ENCODE measurements around the gene OR10G3.
"Not testable (repeated sequence)": the region's sequence is repeated elsewhere in the genome, so short reads cannot be mapped to it uniquely, and the experiment has no call there.

Gene OR10G3, protein sequence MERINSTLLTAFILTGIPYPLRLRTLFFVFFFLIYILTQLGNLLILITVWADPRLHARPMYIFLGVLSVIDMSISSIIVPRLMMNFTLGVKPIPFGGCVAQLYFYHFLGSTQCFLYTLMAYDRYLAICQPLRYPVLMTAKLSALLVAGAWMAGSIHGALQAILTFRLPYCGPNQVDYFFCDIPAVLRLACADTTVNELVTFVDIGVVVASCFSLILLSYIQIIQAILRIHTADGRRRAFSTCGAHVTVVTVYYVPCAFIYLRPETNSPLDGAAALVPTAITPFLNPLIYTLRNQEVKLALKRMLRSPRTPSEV

DNA sequence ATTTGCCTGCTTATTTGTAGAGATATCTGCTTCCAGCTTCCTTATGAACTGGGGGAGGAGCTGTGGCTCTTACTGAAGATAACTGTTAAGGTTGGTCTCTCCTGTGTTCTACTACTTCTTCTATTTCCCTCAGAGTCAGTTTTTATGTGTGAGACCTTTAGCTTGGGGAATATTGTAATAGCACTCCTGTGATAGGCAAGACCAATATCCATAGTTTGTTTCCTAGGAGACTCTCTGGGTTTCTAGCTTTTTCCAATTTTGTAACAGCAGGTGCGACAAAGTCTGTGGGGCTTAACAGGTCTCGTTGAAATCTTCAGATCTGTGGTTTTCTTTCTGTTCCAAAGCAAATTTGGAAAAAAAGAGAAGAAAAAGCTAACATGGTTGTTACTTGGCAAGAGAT is at the start of gene OR10G3:
Gene OR10G3 (minus strand): TSS at position 101 of the 400 bp plus-strand sequence. CDS start 9,332 bp downstream, outside the sequence.
- DNase-seq (ENCODE audit: low read depth, low spot score) = no peak

DNA sequence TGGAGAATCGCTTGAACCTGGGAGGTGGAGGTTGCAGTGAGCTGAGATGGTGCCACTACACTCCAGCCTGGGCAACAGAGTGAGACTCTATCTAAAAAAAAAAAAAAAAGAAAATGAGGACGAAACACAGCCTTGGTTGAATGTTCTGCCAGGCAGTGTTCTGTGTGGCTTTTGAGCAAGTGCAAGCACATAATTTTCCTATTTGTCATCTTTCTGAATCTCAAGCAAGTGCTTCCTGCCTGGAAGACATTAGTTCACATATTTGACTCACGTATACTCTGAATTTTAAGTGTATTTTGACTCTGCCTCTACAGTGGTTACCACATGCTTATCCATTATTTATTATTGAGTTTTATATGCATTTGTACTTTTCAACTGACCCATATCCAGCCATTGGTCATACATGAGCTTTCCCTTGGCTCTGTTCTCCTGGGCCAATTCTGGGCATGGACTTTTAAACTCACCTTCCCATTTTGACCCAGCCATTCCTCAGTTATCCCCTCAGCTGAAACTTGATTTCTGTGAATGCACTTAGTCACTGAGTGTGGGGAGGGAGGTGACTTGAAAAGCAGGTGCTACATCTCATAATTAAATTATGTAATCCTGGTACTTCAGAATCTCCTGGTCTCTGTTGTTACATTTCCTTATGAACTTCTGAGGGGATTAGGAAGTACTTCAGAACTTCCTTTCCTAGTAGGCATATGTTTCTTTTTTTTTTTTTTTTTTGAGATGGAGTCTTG is 46.8 kb upstream of the OR10G3 start:
- DNase-seq (ENCODE audit: low read depth, low spot score) = no peak

DNA sequence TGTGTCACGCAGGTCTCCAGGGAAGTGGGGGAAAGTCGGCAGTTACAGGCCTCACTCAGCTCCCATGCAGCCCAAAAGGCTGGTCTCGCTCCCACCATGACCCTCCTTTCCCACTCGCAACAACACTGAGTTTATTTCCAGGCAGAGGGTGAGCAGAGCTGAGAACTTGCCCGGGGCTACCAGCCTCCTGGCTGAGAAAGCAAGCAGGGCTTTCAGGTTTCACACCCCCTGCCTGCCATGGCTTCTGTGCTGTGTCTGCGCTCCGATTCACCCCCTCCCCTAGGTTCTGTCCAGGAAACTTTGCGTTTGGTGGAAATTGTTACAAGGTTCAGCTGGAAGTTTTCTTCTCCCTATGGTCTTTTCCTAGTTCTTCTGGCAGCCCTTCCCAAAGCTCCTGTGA is 37.7 kb upstream of the OR10G3 start:
- DNase-seq (ENCODE audit: low read depth, low spot score) = no peak

DNA sequence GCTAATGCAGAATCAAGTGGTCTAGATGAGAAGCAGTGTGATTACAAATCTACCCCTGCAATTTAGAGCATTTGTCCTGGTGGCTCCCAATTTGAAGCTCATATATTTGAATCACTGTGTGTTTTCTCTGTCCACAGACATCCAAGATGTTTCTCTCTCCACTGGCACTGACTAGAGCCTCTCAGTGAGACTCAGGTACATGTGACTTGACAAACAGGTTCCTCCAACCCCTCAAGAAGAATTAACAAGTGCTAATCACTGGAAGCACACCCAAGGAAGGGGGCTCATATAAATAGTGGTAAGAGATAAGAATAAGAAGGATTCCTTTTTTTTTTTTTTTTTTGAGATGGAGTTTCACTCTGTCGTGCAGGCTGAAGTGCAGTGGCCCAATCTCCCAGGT is 34.4 kb upstream of the OR10G3 start:
- no peak for DNase-seq (ENCODE audit: low read depth, low spot score)

DNA sequence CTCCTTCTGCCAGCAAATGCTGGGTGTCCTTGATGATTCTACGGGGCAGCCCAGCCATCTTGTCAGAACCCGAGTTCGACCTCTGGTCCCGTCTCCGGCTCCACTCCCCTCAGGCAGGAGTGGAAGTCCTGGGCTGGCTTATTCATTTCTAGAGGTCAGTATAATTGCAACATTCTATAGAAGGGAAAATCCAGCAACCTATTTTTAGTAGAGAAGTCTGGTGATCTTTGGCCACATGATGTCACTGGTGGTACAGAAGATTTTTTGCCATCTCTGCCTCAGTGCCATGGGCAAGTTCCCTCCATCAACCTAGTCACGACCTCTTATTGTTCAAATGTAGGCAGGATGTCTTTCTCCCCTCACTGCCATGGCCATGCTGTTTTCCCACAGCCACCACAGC is 32.4 kb upstream of the OR10G3 start:
- no peak for DNase-seq (ENCODE audit: low read depth, low spot score)

DNA sequence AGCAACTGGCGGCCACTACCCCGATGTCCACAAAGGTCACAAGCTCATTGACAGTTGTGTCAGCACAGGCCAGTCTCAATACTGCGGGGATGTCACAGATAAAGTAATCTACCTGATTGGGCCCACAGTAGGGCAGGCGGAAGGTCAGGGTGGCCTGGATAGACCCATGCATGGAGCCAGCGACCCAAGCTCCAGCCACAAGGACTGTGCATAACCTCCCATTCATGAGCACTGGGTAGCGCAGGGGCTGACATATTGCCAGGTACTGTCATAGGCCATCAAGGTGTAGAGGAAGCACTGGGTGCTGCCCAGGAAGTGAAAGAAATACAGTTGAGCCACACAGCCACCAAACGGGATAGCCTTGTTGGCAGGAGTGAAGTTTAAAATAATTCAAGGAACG is 22.3 kb upstream of the OR10G3 start:
- not testable (repeated sequence) for DNase-seq (ENCODE audit: low read depth, low spot score)

DNA sequence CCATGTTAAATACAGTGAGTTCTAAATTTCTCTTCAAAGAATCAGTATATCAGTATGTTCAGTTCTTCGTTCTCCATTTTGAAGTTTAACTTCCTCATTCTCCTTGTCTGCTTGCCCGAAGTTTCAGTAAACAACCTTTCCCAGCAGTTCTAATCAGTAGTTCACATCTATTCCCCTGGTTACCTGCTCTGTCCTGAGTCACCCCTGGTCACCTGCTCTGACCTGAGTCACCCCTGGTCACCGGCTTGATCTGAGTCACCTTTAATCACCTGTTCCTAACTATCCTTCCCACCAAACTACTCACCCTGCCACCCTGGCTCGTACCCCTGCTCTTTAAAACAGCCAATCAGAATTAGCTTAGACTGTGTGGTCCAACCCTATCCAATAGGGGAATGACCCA is 9.4 kb upstream of the OR10G3 start:
- no peak for DNase-seq (ENCODE audit: low read depth, low spot score)

DNA sequence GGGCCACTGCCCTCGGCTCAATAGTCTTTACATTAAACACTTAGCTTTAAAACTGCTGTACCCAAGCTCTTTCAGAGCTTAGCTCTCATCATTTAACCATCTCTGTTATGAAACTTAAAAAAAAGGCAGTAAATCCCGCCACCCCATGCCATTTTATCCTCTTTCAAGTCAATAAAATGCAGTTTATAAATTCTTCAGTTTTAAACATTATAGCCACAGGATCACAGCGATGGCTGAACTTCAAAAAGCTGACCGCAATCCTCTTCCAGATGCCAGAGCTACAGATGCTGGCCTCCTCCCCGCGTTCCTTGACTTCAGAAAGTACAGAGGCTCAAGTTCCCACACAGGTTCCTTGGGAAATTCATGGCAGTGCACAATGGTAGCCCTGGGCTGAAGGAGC is 4.2 kb downstream of the OR10G3 start:
- no peak for DNase-seq (ENCODE audit: low read depth, low spot score)

DNA sequence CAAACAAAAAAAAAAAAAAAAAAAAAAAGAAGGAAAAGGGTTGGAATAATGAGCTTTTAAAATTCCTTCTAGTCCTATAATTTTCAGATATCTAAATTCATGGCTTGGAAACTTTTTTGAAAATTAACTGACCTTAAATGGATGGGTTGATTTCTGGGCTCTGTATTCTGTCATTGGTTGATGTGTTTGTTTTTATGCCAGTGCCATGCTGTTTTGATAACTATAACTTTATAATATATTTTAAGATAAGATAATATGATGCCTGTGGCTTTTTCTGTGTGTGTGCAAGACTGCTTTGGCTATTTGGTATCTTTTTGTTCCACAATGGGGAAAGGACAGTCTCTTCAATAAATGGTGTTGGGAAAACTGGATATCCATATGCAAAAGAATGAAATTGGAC is 7.3 kb downstream of the OR10G3 start:
- no peak for DNase-seq (ENCODE audit: low read depth, low spot score)

DNA sequence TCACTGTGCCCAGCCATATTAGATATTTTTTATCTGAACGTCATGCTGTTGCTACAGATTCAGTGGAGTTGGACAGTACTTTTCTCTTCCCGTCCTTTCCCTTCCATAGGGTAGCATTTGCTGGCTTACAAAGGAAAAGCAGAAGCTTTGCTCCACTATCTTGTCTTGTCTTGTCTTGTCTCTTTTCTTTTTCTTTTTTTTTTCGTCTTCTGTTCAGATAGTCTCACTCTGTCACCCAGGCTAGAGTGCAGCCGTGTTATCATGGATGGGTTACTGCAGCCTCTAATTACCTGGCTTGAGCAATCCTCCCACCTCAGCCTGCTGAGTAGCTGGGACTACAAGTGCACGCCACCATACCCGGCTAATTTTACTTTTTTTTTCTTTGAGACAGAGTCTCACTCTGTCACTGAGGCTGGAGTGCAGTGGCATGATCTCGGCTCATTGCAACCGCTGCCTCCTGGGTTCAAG is 21.1 kb downstream of the OR10G3 start:
- no peak for DNase-seq (ENCODE audit: low read depth, low spot score)

DNA sequence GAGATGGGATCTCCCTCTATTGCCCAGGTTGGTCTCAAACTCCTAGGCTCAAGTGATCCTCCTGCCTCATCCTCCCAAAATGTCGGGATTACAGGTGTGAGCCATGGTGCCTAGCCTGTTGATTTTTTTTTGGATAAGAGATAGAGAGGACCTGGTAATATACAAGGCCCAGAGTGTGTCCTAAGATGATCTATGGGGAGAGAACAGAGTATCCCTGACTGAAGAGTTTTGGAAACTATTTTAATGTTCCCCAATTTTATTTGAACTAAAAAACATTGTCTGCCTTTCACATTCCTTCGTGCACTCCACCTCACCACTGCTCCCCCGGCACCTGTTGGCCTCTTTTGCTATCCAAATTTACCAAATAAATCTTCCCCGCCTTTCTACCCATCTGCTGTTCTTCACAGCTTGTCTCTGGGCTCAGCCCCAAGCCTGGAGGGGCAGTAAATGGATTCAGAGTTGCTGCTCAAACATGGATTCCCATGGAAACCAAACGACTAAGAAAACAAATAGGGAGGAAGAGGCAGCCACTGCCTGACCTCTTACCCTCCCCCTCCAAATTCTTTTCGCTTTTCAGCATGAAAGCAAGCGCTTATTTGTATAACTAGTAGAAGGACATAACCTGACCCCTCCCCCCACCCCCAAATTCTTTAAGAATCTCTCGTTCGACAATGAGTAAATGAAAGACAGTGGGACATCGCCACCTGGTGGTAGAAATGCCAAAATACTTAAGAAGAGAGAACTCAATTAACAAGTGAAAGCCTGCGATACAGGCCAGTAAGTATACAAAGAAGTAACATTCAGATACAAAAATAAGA is 22.6 kb downstream of the OR10G3 start:
- DNase-seq (ENCODE audit: low read depth, low spot score) = peak; percentile 72

DNA sequence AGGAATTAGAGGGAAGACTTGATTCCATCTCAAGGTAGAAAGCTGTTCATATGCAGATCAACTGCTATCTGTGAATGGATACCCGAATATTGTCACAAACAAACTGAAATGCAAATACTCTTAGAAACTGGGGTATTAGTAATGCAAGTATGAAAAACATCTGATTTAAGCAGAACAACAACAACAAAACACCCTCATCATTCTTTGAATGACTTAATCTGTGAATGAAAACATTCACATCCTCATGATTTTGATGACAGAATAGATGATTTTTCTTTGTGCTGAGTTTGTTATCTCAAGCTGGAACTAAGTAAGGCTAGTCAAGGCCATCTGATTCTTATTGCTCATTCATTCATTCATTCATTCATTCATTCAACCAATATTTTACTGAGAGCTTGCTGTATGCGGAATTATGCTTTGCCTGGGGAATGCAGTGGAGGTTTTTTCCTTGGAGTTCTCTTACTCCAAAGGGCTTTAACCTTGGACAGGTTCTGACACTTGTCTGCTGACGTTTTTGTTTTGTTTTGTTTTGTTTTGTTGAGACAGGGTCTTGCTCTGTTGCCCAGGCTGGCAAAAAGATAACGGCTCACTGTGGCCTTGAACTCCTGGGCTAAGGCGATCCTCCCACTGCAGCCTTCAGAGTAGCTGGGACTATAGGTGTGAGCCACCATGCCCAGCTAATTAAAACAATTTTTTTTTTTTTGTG is 23.3 kb downstream of the OR10G3 start:
- no peak for DNase-seq (ENCODE audit: low read depth, low spot score)

DNA sequence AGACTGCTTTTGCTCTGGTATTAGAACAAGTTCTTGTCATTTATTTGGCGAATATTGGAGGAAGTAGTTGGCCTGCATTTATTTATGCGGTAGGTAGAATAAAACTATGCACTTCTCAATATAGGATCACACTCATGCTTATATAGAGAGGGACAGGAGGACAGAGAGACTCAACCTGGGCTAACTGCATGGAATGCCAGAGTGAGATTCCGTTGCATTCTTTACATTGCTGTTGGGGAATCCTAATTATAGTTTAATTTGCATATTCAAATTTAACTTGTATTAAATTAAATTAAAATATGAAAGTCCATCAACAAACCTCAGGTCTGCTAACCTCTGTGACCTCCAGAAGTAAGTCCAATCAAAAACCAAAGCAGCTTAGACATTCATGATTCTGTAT is 26.6 kb downstream of the OR10G3 start:
- no peak for DNase-seq (ENCODE audit: low read depth, low spot score)

DNA sequence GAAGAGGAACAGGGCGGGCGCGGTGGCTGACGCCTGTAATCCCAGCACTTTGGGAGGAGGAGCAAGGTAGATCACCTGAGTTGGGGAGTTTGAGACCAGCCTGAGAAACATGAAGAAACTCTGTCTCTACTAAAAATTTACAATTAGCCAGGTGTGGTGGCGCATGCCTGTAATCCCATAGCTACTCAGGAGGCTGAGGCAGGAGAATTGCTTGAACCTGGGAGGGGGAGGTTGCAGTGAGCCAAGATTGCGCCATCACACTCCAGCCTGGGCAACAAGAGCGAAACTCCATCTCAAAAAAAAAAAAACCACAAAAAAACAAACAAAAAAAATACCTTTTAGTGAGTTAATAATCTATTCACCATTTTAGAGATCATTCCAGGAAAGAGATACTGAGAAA is 35.3 kb downstream of the OR10G3 start:
- DNase-seq (ENCODE audit: low read depth, low spot score) = not testable (repeated sequence)

DNA sequence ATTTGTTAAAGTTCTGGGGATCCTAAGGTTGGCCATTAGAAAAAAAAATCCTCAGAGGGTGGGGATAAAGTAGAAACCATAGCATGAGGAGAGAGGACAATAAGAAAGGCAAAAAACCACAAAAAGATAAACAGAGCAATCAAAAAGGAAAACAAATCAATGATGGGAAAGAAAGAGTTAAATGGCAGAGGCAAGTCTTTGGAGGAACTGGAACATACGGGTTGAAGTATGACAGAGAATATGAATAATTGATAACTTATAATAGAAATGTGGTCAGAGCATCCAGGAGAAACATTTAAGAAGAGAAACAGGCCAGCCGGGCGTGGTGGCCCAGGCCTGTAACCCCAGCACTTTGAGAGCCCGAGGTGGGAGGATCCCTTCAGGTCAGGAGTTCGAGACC is 35.9 kb downstream of the OR10G3 start:
- DNase-seq (ENCODE audit: low read depth, low spot score) = no peak

DNA sequence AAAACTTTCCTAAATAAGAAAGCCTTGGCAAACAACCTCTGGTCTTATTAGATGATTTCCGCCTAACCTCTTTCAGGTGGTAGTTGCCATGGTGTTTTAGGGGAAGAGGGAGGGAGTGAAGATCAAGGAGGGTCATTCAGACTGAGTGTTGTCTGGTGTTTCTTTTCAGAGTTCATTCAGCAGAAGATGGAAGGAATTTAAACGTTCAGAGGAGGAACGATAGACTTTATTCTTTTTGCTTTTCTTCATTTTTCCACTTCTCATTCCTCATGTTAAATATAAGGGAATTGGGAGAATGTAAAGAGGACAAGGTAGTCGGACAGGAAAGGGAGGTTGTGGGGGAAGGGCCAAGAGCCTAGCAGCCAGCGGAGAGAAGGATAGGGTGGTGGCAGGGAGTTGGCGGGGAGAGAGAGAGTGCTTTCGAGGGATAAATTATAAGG is 36.3 kb downstream of the OR10G3 start:
- no peak for DNase-seq (ENCODE audit: low read depth, low spot score)

DNA sequence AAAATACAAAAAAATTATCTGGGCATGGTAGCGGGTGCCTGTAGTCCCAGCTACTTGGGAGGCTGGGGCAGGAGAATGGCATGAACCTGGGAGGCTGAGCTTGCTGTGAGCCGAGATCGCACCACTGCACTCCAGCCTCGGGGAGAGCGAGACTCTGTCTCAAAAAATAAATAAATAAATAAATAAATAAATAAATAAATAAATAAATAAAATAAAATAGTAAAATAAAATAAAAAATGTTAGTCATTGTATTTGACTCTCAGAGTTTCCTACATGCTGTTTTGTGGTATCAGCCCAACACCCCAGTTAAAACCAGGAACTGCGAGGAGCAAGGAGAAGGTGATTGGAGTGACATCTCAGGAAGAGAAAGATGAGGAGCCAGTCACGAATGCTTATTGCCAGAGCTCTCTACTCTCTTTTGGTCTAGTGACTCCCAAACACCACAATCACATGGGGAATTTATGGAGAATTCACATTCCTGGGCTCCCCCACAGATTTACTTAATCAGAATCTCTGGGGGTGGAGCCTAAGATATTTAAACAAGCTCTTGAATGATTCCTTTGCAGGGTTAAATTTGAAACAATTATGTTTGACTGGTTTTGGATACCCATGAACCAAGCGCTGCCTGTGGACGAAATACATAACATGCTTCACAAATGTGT is 38.3 kb downstream of the OR10G3 start:
- no peak for DNase-seq (ENCODE audit: low read depth, low spot score)

DNA sequence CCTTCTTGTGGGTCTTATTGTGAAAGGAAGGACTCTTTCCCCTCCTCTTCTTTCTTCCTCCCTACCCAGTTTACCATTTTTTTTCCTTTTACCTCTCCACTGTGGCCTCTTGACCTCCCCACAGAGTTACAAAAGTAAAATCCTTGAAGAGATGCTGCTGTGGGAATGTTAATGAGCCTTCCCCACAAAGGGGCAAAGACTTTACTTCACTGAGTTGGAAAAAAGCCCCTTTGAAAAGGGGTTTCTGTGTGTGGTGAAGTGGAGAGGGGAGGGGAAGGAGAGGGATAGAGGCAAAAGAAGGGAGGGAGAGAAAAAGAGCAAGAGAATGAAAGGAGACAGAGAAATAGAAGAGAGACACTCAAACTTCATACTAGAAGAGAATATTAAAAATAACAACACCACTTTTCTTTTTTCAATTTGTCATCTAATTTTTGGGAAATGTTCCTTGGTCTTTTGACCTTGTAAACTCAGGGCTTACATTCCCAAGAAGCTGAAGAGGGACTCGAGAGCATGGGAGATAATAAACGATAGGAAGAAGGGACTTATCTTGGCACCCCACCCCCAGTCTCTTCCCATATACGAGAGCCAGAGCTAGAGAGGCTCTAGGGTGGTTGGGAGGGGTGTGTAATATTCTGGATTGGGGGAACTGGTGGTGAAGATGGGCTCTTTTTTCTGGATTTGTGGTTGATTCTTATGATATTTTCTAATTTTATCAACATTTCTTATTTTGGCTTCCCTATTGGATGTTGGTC is 40.5 kb downstream of the OR10G3 start:
- DNase-seq (ENCODE audit: low read depth, low spot score) = no peak

DNA sequence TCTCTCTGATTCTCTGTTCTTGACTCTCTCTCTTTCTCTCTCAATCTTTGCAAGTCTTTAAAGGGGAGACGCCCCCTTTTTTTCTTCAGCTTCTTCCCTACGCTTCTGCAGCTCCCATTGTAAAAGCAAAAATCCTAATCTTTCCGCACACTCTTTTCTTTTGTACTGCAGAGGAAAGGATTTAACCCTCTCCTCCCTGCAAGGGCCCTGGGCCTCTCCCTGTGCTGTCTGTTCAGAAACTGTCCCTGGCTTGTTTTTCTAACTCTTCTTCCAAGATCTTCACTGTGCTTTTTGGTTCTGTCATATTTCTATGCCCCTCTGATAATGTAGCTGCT is 42.8 kb downstream of the OR10G3 start:
- DNase-seq (ENCODE audit: low read depth, low spot score) = no peak

DNA sequence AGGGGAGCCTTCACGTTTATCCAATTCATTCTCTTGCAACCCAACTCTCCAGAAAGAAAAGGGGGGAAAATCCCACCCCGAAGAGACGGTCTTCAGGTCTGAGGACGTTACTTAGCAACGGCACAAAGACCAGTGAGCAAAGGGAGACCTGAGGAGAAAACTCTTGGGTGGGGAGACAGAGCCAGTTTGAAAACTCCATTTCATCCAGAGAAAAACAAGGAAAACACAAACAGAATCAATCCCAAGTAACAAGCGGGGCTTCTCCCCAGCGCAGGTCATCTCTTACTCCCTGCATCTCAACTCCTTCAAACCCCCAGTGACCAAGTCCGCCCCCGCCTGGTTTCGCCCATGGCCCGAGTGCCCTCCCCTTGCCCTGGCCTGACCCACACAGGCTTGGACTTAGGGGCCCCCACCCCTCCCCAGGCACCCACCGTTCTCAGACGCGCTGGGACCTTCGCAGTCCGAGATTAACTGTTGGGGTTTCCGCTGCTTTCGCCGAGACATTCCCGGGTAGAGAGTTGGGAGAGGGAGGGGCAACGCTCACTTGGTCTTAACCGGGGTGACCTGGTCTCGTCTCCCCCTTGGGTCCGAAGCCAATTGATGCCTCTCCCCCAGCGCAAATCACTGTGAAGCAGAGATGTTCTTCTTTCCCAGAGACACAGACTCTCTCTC is 43.3 kb downstream of the OR10G3 start:
- DNase-seq (ENCODE audit: low read depth, low spot score) = no peak
